IMR-90 (cell line): ENCODE measurements around the gene PRPF8. TPM values are rescaled to one million over a fixed set of nuclear protein-coding genes. Genes with fewer than 3 reads are reported as not detected.

ENCODE experiments used
- ATAC-seq: fragments of 200-7000 bp; cut with Tn5 transposase; 2 replicates; pipeline ENCODE4 v1.9.1; 2020; ENCODE audit warnings: low read depth, mild to moderate bottlenecking, moderate library complexity
- BruUV-seq: library from RNA; stranded (reverse); fragments of 400-500 nt; replicated peaks from 2 replicates; lab custom pipeline; 2021; lab: Mats Ljungman, UMichigan
- CTCF ChIA-PET: fragments of 300-600 bp; formaldehyde crosslinking; extraction: SDS; loops from one replicate; lab custom pipeline; 2021; ENCODE audit warnings: antibody characterized with exemption; lab: Yijun Ruan, JAX
- POLR2A ChIA-PET: fragments of 300-600 bp; sonication (Branson Sonifier 250); formaldehyde crosslinking; loops from one replicate; lab custom pipeline; 2022; ENCODE audit warnings: antibody characterized with exemption; ENCODE audit not compliant: unreplicated experiment; lab: Charles Lee
- DNase-seq: peaks from one replicate; pipeline ENCODE4 v3.0.0; 2013
- H2AFZ ChIP-seq: replicated peaks from 2 replicates; pipeline ENCODE3; 2013; ENCODE audit warnings: low read length, mild to moderate bottlenecking; ENCODE audit not compliant: poor library complexity
- H2AK5ac ChIP-seq: 2 replicates; pipeline ENCODE4 v1.6.1; 2013; ENCODE audit warnings: low read depth, low read length, inconsistent platforms
- H2AK9ac ChIP-seq: replicated peaks from 2 replicates; pipeline ENCODE3; 2013; ENCODE audit warnings: mild to moderate bottlenecking, low read depth, low read length, moderate library complexity; ENCODE audit not compliant: poor library complexity
- H2BK120ac ChIP-seq: 2 replicates; pipeline ENCODE4 v1.6.1; 2013; ENCODE audit warnings: low read depth, low read length, inconsistent platforms
- H2BK15ac ChIP-seq: 3 replicates; pipeline ENCODE4 v1.6.1; 2013; ENCODE audit warnings: low read depth, low read length, inconsistent platforms
- H2BK20ac ChIP-seq: 2 replicates; pipeline ENCODE4 v1.6.1; 2013; ENCODE audit warnings: low read depth, mild to moderate bottlenecking, inconsistent platforms, low read length, moderate library complexity
- H2BK5ac ChIP-seq: 2 replicates; pipeline ENCODE4 v1.6.1; 2013; ENCODE audit warnings: mild to moderate bottlenecking, low read depth, low read length, inconsistent platforms; ENCODE audit not compliant: poor library complexity, severe bottlenecking
- H3K14ac ChIP-seq: replicated peaks from 2 replicates; pipeline ENCODE4 v1.6.1; 2013; ENCODE audit warnings: low read depth, low read length, inconsistent platforms
- H3K18ac ChIP-seq: 2 replicates; pipeline ENCODE4 v1.6.1; 2013; ENCODE audit warnings: low read depth, low read length, control low read depth
- H3K23ac ChIP-seq: 2 replicates; pipeline ENCODE4 v1.6.1; 2013; ENCODE audit warnings: low read depth, low read length, inconsistent platforms
- H3K27ac ChIP-seq: 2 replicates; pipeline ENCODE4 v1.5.1; 2013; ENCODE audit warnings: mild to moderate bottlenecking, control low read depth, low read length; ENCODE audit not compliant: insufficient read depth
- H3K27me3 ChIP-seq: 2 replicates; pipeline ENCODE4 v1.6.1; 2013; ENCODE audit warnings: low read length; ENCODE audit not compliant: control insufficient read depth, insufficient read depth
- H3K36me3 ChIP-seq: 2 replicates; pipeline ENCODE4 v1.6.1; 2013; ENCODE audit warnings: low read length, mixed read lengths; ENCODE audit not compliant: control insufficient read depth, insufficient read depth
- H3K4ac ChIP-seq: 2 replicates; pipeline ENCODE4 v1.6.1; 2013; ENCODE audit warnings: low read depth, low read length, inconsistent platforms
- H3K4me1 ChIP-seq: 2 replicates; pipeline ENCODE4 v1.6.1; 2013; ENCODE audit warnings: low read length, mixed read lengths; ENCODE audit not compliant: control insufficient read depth, insufficient read depth
- H3K4me2 ChIP-seq: 2 replicates; pipeline ENCODE4 v1.6.1; 2013; ENCODE audit warnings: low read depth, mild to moderate bottlenecking, control low read depth, low read length, moderate library complexity
- H3K4me3 ChIP-seq: 2 replicates; pipeline ENCODE4 v1.5.1; 2013; ENCODE audit warnings: low read depth, mild to moderate bottlenecking, control low read depth, low read length, moderate library complexity; ENCODE audit not compliant: insufficient read depth
- H3K56ac ChIP-seq: 2 replicates; pipeline ENCODE4 v1.6.1; 2013; ENCODE audit warnings: low read length, inconsistent platforms; ENCODE audit not compliant: insufficient read depth; ENCODE audit errors: extremely low read depth
- H3K79me1 ChIP-seq, 2 experiments: 2 replicates each; pipeline ENCODE4 v1.6.1; 2013; ENCODE audit warnings: low read length in 2 of 2, inconsistent platforms in 1 of 2, low read depth in 1 of 2
- H3K9ac ChIP-seq: 2 replicates; pipeline ENCODE4 v1.6.1; 2013; ENCODE audit warnings: low read depth, low read length, control low read depth
- H3K9me1 ChIP-seq: 2 replicates; pipeline ENCODE4 v1.6.1; 2013; ENCODE audit warnings: low read length, inconsistent platforms; ENCODE audit not compliant: insufficient read depth
- H3K9me3 ChIP-seq: 2 replicates; pipeline ENCODE4 v1.6.1; 2013; ENCODE audit warnings: low read length; ENCODE audit not compliant: control insufficient read depth, insufficient read depth
- H4K20me1 ChIP-seq: 2 replicates; pipeline ENCODE4 v1.6.1; 2013; ENCODE audit warnings: low read length, inconsistent platforms; ENCODE audit not compliant: insufficient read depth
- H4K5ac ChIP-seq: 2 replicates; pipeline ENCODE4 v1.6.1; 2013; ENCODE audit warnings: mild to moderate bottlenecking, low read depth, low read length, control low read depth
- H4K8ac ChIP-seq, 2 experiments: 2 replicates each; pipeline ENCODE4 v1.6.1; 2013; ENCODE audit warnings: low read depth in 2 of 2, low read length in 2 of 2, control low read depth in 1 of 2, inconsistent platforms in 1 of 2
- H4K91ac ChIP-seq: 2 replicates; pipeline ENCODE4 v1.6.1; 2013; ENCODE audit warnings: low read depth, low read length, inconsistent platforms; ENCODE audit not compliant: insufficient read depth
- CHD1 ChIP-seq: IDR thresholded peaks from 2 replicates; pipeline ENCODE4 v1.6.1; 2012; ENCODE audit warnings: low read depth, low read length, improper control_type of control experiment
- NFE2L2 ChIP-seq: fragments of 150-350 bp; IDR thresholded peaks from 2 replicates; pipeline ENCODE4 v1.6.1; 2016; ENCODE audit warnings: low read depth, mild to moderate bottlenecking, low read length
- RAD21 ChIP-seq: IDR thresholded peaks from 2 replicates; pipeline ENCODE4 v1.6.1; 2012; ENCODE audit warnings: low read length, improper control_type of control experiment
- RCOR1 ChIP-seq: IDR thresholded peaks from 2 replicates; pipeline ENCODE4 v1.6.1; 2012; ENCODE audit warnings: mild to moderate bottlenecking, low read length, improper control_type of control experiment; ENCODE audit not compliant: insufficient replicate concordance
- WGBS, 2 experiments: methylation state at CpG; one replicate each; pipeline versions ENCODE4 v1.1.5 to v1.1.7; 2013; ENCODE audit warnings: missing lambda C conversion rate in 2 of 2; ENCODE audit not compliant: insufficient read length in 1 of 2; ENCODE audit errors: extremely low coverage in 2 of 2; 5-methylcytosine and 5-hydroxymethylcytosine counted together
- dilution Hi-C: fragments of 300-500 bp; cut with HindIII; formaldehyde crosslinking; loops from one replicate; pipeline ENCODE4 v1.14.3; 2018; ENCODE audit warnings: low sequenced_read_pairs; ENCODE audit not compliant: unreplicated experiment
- in situ Hi-C: fragments of 300-500 bp; cut with MboI; formaldehyde crosslinking; loops from 3 replicates; pipeline ENCODE4 v1.14.3; 2019; ENCODE audit warnings: low sequenced_read_pairs, inconsistent platforms, mixed read lengths
- intact Hi-C: fragments of 100-400 bp; cut with micrococcal nuclease; formaldehyde crosslinking; loops from 2 replicates; pipeline ENCODE4 v1.10.0; 2022
- polyA plus RNA-seq, 3 experiments: library from polyadenylated mRNA; depleted of rRNA; stranded (reverse); fragments of >200 nt; gene quantifications; 2 replicates each; pipeline ENCODE4 v1.2.3, GENCODE V29; 2012; ENCODE audit warnings: low replicate concordance in 1 of 3
- total RNA-seq: library from RNA; depleted of rRNA; stranded (reverse); fragments of >200 nt; gene quantifications from 2 replicates; pipeline ENCODE4 v1.2.3, GENCODE V29; 2012
- TF ChIP-seq, protein P1 (sequence below): fragments of 150-350 bp; IDR thresholded peaks from 2 replicates; pipeline ENCODE4 v1.6.1; 2016; ENCODE audit warnings: low read depth, mild to moderate bottlenecking, low read length, moderate library complexity, borderline replicate concordance
- TF ChIP-seq, protein P2 (sequence below): fragments of 150-350 bp; IDR thresholded peaks from 2 replicates; pipeline ENCODE4 v1.6.1; 2017; ENCODE audit warnings: mild to moderate bottlenecking, antibody characterized with exemption, low read length, low read depth
- TF ChIP-seq, protein P3 (sequence below): conservative IDR thresholded peaks from 2 replicates; pipeline ENCODE4 v1.5.1; 2012; ENCODE audit warnings: mild to moderate bottlenecking, low read depth, low read length, improper control_type of control experiment

Gene PRPF8
- total and polyA plus RNA-seq, 2 of the 4 experiments (the other 2 are of a cell fraction): 141 to 160 TPM

DNA sequence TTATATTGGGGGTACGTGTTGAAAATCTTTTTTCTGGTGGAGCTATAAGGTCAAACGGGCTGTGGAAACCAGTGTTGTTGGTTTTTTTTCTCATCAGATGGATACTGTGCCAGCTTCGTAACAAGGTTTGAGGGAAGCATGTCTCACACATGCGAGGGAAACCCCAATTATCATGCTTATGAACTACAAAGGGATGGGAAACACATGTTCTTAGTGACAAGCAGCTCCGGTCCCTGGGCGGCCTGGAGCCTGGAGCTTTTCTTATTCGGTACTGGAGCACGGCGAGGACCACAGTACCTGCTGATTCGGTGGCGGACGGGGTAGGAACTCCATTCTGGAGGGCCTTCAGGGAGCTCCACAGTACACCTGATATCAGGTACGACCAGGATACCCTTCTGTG lies 68.6 kb downstream of the PRPF8 start:
- Histone ChIP-seq H4K8ac (no peak overlapping the region), H3K4ac (no peak overlapping the region), H3K27ac (no peak overlapping the region), H3K4me1 (peaks cover 3% of the 10 kb centered on the region; the same call in 1 of the 2 replicates), H2BK5ac (no peak overlapping the region), H2AK9ac (no peak overlapping the region), H3K9ac (no peak overlapping the region), H2AFZ (no peak overlapping the region), H2BK120ac (no peak overlapping the region), H3K36me3 (no peaks in the 10 kb centered on the region), H3K23ac (no peak overlapping the region), H2BK15ac (no peak overlapping the region), H3K56ac (no peak overlapping the region), H4K20me1 (no peaks in the 10 kb centered on the region), H3K4me2 (no peak overlapping the region), H3K14ac (no peak overlapping the region), H3K79me1 (no peaks in the 10 kb centered on the region), H3K18ac (no peak overlapping the region), H3K4me3 (no peak overlapping the region), H3K27me3 (no peaks in the 10 kb centered on the region), H4K5ac (no peak overlapping the region), H4K91ac (no peak overlapping the region), H3K9me3 (no peaks in the 10 kb centered on the region), H2AK5ac (no peak overlapping the region), H3K9me1 (no peaks in the 10 kb centered on the region), H2BK20ac (no peak overlapping the region)
- intact Hi-C loops: no loop called here
- BruUV-seq: no TSS peak
- POLR2A ChIA-PET: no interaction called here
- in situ Hi-C loops: no loop called here
- DNase-seq (no peak), ATAC-seq (no peak)
- CTCF ChIA-PET: no interaction called here
- dilution Hi-C loops: no loop called here
- 67% methylated on average over 8 of the region's 13 CpGs; no CpG with 5 or more reads in 1 of the 2 experiments for WGBS, 2 experiments
- TF ChIP-seq RCOR1 (no peak), CHD1 (no peak), NFE2L2 (no peak), RAD21 (no peak)
- TF ChIP-seq, protein P1, sequence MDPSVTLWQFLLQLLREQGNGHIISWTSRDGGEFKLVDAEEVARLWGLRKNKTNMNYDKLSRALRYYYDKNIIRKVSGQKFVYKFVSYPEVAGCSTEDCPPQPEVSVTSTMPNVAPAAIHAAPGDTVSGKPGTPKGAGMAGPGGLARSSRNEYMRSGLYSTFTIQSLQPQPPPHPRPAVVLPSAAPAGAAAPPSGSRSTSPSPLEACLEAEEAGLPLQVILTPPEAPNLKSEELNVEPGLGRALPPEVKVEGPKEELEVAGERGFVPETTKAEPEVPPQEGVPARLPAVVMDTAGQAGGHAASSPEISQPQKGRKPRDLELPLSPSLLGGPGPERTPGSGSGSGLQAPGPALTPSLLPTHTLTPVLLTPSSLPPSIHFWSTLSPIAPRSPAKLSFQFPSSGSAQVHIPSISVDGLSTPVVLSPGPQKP: no peak
- TF ChIP-seq, protein P2, sequence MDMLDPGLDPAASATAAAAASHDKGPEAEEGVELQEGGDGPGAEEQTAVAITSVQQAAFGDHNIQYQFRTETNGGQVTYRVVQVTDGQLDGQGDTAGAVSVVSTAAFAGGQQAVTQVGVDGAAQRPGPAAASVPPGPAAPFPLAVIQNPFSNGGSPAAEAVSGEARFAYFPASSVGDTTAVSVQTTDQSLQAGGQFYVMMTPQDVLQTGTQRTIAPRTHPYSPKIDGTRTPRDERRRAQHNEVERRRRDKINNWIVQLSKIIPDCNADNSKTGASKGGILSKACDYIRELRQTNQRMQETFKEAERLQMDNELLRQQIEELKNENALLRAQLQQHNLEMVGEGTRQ: no peak
- TF ChIP-seq, protein P3, sequence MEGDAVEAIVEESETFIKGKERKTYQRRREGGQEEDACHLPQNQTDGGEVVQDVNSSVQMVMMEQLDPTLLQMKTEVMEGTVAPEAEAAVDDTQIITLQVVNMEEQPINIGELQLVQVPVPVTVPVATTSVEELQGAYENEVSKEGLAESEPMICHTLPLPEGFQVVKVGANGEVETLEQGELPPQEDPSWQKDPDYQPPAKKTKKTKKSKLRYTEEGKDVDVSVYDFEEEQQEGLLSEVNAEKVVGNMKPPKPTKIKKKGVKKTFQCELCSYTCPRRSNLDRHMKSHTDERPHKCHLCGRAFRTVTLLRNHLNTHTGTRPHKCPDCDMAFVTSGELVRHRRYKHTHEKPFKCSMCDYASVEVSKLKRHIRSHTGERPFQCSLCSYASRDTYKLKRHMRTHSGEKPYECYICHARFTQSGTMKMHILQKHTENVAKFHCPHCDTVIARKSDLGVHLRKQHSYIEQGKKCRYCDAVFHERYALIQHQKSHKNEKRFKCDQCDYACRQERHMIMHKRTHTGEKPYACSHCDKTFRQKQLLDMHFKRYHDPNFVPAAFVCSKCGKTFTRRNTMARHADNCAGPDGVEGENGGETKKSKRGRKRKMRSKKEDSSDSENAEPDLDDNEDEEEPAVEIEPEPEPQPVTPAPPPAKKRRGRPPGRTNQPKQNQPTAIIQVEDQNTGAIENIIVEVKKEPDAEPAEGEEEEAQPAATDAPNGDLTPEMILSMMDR: no peak
